GM04503 (cell line): ENCODE data around the gene HHIPL1.
"Not testable (repeated sequence)": the region's sequence is repeated elsewhere in the genome, so short reads cannot be mapped to it uniquely, and the experiment has no call there.

Source experiments
- DNase-seq: peaks from one replicate; pipeline ENCODE4 v3.0.0-alpha.2; 2012; ENCODE audit warnings: low read depth

The HHIPL1 gene

GRCh38 chr14:99660794-99661193 lies 15.9 kb downstream of the HHIPL1 start:
- DNase-seq, result no peak

- DNase-seq, result not testable (repeated sequence)
Observed at GRCh38 chr14:99661206-99661605, 16.3 kb downstream of the HHIPL1 start.

- no peak for DNase-seq
Observed at GRCh38 chr14:99662846-99663245, 17.9 kb downstream of the HHIPL1 start.

DNA sequence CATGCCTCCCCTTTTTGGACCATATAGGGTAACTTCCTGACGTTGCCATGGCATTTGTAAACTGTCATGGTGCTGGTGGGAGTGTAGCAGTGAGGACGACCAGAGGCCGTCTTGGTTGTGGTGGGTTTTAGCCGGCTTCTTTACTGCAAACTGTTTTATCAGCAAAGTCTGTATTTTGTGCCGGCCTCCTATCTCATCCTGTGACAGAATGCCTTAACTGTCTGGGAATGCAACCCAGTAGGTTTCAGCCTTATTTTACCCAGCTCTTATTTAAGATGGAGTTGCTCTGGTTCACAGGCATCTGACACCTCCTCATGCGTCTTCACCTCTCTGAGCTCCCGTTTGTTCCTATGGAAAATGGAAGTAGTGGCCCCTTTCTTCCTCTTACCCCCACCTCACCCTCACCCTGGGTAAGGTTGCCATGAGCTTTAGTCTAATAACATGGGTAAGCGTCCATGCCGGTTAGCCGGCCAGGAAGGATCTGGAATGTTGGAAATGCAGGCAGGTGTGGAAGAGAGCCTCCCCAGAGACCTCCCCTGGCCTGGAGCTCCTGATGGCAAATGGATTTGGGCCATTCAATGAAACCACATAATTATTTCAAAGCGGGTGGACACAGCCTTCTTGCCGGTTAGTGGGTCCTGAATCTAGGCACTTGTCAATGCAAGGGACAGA lies 18.6 kb downstream of the HHIPL1 start:
- DNase-seq, result no peak

- no peak for DNase-seq
Observed at GRCh38 chr14:99664058-99664936, 19.4 kb downstream of the HHIPL1 start.

GRCh38 chr14:99664937-99665273 lies 20.0 kb downstream of the HHIPL1 start:
- no peak for DNase-seq

- no peak for DNase-seq
Observed at GRCh38 chr14:99666533-99666932, 21.6 kb downstream of the HHIPL1 start.

GRCh38 chr14:99667045-99667444 lies 22.1 kb downstream of the HHIPL1 start:
- DNase-seq, result no peak

- no peak for DNase-seq
Observed at GRCh38 chr14:99667821-99668220, 22.9 kb downstream of the HHIPL1 start.

GRCh38 chr14:99668307-99669295 lies 23.7 kb downstream of the HHIPL1 start:
- no peak for DNase-seq

GRCh38 chr14:99670361-99671234 lies 25.7 kb downstream of the HHIPL1 start:
- DNase-seq, result no peak

- DNase-seq, result no peak
Observed at GRCh38 chr14:99671235-99672224, 26.6 kb downstream of the HHIPL1 start.

GRCh38 chr14:99672506-99673304 lies 27.8 kb downstream of the HHIPL1 start:
- no peak for DNase-seq

DNA sequence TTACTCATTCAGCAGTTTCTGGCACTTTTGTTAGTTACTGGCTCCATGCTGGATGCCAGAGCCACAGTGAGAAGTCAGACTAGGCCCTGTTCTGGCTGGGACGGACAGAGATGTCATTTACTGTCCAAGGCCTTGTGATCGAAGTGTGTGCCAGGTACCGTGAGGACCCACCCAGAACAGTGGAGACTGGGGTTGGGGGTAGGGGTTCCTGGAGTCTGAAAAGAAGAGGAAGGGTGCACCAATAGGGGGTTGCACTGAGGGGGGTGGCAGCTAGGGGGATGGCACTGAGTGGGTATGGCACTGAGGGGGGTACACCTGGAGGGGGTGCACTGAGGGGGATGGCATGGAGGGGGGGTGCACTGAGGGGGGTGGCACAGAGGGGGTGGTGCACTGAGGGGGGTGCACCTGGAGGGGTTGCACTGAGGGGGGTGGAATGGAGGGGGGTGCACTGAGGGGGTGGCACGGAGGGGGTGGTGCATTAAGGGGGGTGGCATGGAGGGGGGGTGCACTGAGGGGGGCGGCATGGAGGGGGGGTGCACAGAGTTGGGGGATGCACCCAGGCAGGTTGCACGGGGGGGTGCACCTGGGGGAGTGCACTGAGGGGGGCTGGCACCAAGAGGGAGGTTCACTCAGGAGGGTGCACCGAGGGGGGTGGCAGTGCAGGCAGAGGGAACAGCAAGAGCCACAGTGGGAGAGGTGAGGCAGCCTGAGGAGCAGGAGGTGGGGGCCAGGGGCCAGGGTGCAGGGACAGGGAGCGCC lies 28.6 kb downstream of the HHIPL1 start:
- DNase-seq, result no peak

GRCh38 chr14:99674064-99674650 lies 29.2 kb downstream of the HHIPL1 start:
- no peak for DNase-seq

DNA sequence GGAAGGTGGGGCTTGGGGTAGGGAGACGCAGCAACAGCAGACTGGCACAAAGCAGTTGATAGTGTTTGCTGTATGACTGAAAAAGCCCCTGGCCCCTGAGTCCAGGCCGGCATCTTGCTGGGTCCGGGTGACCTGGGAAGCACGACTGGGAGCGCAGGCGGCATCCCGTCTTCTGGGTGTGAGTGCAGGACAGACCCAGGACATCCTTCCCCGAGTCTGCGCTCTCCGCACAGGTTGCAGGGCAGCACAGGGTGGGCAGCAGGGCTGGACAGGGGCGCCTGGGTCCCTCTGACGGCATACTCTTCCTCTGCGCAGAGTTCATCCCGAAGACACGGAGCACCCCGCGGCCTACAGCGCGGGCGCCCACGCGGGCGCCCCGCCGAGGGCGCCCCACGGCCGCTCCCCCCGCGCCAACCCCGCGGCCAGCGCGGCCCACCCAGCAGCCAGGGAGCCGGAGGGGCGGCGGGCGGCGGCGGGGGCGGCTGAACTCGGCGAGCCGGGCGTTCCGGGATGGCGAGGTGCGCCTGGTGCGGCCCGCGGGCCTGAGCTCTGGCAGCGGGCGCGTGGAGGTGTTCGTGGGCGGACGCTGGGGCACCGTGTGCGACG lies 29.9 kb downstream of the HHIPL1 start:
- DNase-seq, result no peak

- no peak for DNase-seq
Observed at GRCh38 chr14:99675382-99675835, 30.5 kb downstream of the HHIPL1 start.

- DNase-seq, result no peak
Observed at GRCh38 chr14:99675951-99676350, 31.0 kb downstream of the HHIPL1 start.
